H1 (cell line): Measurements from ENCODE around the gene UBL4A. TPM values are rescaled to one million over a fixed set of nuclear protein-coding genes. Genes with fewer than 3 reads are reported as not detected.

Experiments
- CTCF ChIA-PET: fragments of 300-600 bp; sonication (Branson Sonifier 250); formaldehyde crosslinking; loops from one replicate; lab custom pipeline; 2021; ENCODE audit not compliant: partially characterized antibody; lab: Charles Lee
- POLR2A ChIA-PET: fragments of 300-600 bp; sonication (Branson Sonifier 250); formaldehyde crosslinking; loops from one replicate; lab custom pipeline; 2021; ENCODE audit warnings: inconsistent platforms; ENCODE audit not compliant: partially characterized antibody; lab: Charles Lee
- DNase-seq, 2 experiments: peaks; one replicate each; pipeline versions ENCODE4 v3.0.0 to v3.0.0-alpha.2; 2010 to 2022; ENCODE audit warnings: low spot score in 2 of 2, low read depth in 1 of 2, mixed read lengths in 1 of 2
- FAIRE-seq: peaks from 2 replicates; lab custom pipeline; 2011; peaks lifted over from hg19 to GRCh38; lab: Jason Lieb, UNC
- H2AFZ ChIP-seq: 2 replicates; pipeline ENCODE4 v1.8.1; 2012; ENCODE audit warnings: low read length, inconsistent platforms
- H2AK5ac ChIP-seq: 2 replicates; pipeline ENCODE4 v1.6.1; 2013; ENCODE audit warnings: low read depth, low read length
- H2BK120ac ChIP-seq: replicated peaks from 2 replicates; pipeline ENCODE3; 2013; ENCODE audit warnings: low read depth, low read length, inconsistent platforms
- H2BK12ac ChIP-seq: 2 replicates; pipeline ENCODE4 v1.6.1; 2013; ENCODE audit warnings: low read depth, low read length
- H2BK15ac ChIP-seq: 2 replicates; pipeline ENCODE4 v1.6.1; 2013; ENCODE audit warnings: low read length
- H2BK20ac ChIP-seq: 2 replicates; pipeline ENCODE4 v1.6.1; 2013; ENCODE audit warnings: low read length
- H2BK5ac ChIP-seq: 2 replicates; pipeline ENCODE4 v1.6.1; 2013; ENCODE audit warnings: low read depth, low read length
- H3K14ac ChIP-seq: 2 replicates; pipeline ENCODE4 v1.6.1; 2013; ENCODE audit warnings: inconsistent platforms; ENCODE audit not compliant: insufficient read length
- H3K18ac ChIP-seq: 2 replicates; pipeline ENCODE4 v1.6.1; 2013; ENCODE audit warnings: low read length; ENCODE audit errors: extremely low read depth
- H3K23ac ChIP-seq: 2 replicates; pipeline ENCODE4 v1.6.1; 2013; ENCODE audit warnings: inconsistent platforms; ENCODE audit not compliant: insufficient read length
- H3K23me2 ChIP-seq: 2 replicates; pipeline ENCODE4 v1.6.1; 2013; ENCODE audit warnings: low read depth, low read length
- H3K27ac ChIP-seq: 2 replicates; pipeline ENCODE4 v1.6.1; 2011; ENCODE audit warnings: low read depth, low read length, inconsistent platforms
- H3K27me3 ChIP-seq, 4 experiments: replicated peaks in 1 of 4; 1 replicate in 1 of 4; 2 replicates in 3 of 4; pipeline versions ENCODE4 v1.6.1 to v1.8.1; 2011 to 2013; ENCODE audit warnings: low read length in 3 of 4, mild to moderate bottlenecking in 3 of 4, inconsistent platforms in 2 of 4, mixed read lengths in 2 of 4, moderate library complexity in 1 of 4; ENCODE audit not compliant: control insufficient read depth in 3 of 4, insufficient read depth in 3 of 4; ENCODE audit errors: extremely low read depth in 1 of 4
- H3K36me3 ChIP-seq, 4 experiments: 2 replicates each; pipeline versions ENCODE4 v1.6.1 to v1.8.1; 2011 to 2013; ENCODE audit warnings: mild to moderate bottlenecking in 4 of 4, low read length in 3 of 4, moderate library complexity in 2 of 4, control low read depth in 1 of 4, inconsistent platforms in 1 of 4; ENCODE audit not compliant: insufficient read depth in 4 of 4, control insufficient read depth in 2 of 4
- H3K4ac ChIP-seq: replicated peaks from 2 replicates; pipeline ENCODE3; 2013; ENCODE audit warnings: low read length, low read depth, mixed read lengths, inconsistent platforms; ENCODE audit not compliant: insufficient read length
- H3K4me1 ChIP-seq, 4 experiments: replicated peaks in 1 of 4; 1 replicate in 1 of 4; 2 replicates in 3 of 4; pipeline versions ENCODE4 v1.6.1 to v1.8.1; 2011 to 2013; ENCODE audit warnings: low read length in 3 of 4, inconsistent platforms in 2 of 4, mixed read lengths in 1 of 4; ENCODE audit not compliant: insufficient read depth in 4 of 4, control insufficient read depth in 3 of 4
- H3K4me2 ChIP-seq, 2 experiments: 2 replicates each; pipeline versions ENCODE4 v1.6.1 to v1.8.1; 2011 to 2013; ENCODE audit warnings: low read depth in 2 of 2, low read length in 2 of 2, control low read depth in 1 of 2, inconsistent platforms in 1 of 2, mild to moderate bottlenecking in 1 of 2; ENCODE audit not compliant: insufficient read depth in 1 of 2
- H3K4me3 ChIP-seq, 4 experiments: fragments of 200-600, 300-600 bp in 1 of 4; sonication (generic), shearing (Covaris generic), sonication (Bioruptor Twin) in 1 of 4; 2 replicates each; pipeline versions ENCODE4 v1.5.1 to v1.8.1; 2011 to 2016; ENCODE audit warnings: low read length in 4 of 4, low read depth in 3 of 4, control low read depth in 2 of 4, inconsistent platforms in 2 of 4, mild to moderate bottlenecking in 2 of 4, mixed read lengths in 1 of 4, moderate library complexity in 1 of 4; ENCODE audit not compliant: insufficient read depth in 2 of 4; ENCODE audit errors: extremely low read depth in 1 of 4
- H3K56ac ChIP-seq: replicated peaks from 2 replicates; pipeline ENCODE3; 2013; ENCODE audit warnings: low read depth, mild to moderate bottlenecking, mixed read lengths, low read length, inconsistent platforms; ENCODE audit not compliant: insufficient read length
- H3K79me1 ChIP-seq: 2 replicates; pipeline ENCODE4 v1.6.1; 2013; ENCODE audit warnings: low read depth, low read length, control low read depth
- H3K79me2 ChIP-seq, 2 experiments: 2 replicates each; pipeline versions ENCODE4 v1.6.1 to v1.8.1; 2012 to 2013; ENCODE audit warnings: low read length in 2 of 2, mild to moderate bottlenecking in 2 of 2, inconsistent platforms in 1 of 2; ENCODE audit not compliant: insufficient read depth in 2 of 2, control insufficient read depth in 1 of 2
- H3K9ac ChIP-seq, 4 experiments: replicated peaks in 1 of 4; 1 replicate in 1 of 4; 2 replicates in 3 of 4; pipeline versions ENCODE4 v1.6.1 to v1.8.1; 2011 to 2013; ENCODE audit warnings: low read depth in 3 of 4, low read length in 3 of 4, control low read depth in 2 of 4, mild to moderate bottlenecking in 2 of 4, moderate library complexity in 2 of 4, inconsistent platforms in 1 of 4; ENCODE audit errors: extremely low read depth in 1 of 4
- H3K9me3 ChIP-seq, 2 experiments: 2 replicates each; pipeline versions ENCODE4 v1.6.1 to v1.8.1; 2012 to 2013; ENCODE audit warnings: mild to moderate bottlenecking in 2 of 2, moderate library complexity in 2 of 2, control low read depth in 1 of 2, inconsistent platforms in 1 of 2, low read depth in 1 of 2, low read length in 1 of 2, mixed read lengths in 1 of 2; ENCODE audit not compliant: insufficient read depth in 2 of 2
- H4K20me1 ChIP-seq, 2 experiments: replicated peaks in 1 of 2; 2 replicates each; pipeline versions ENCODE3 to v1.8.1; 2011 to 2013; ENCODE audit warnings: inconsistent platforms in 2 of 2, low read length in 2 of 2, mild to moderate bottlenecking in 1 of 2; ENCODE audit not compliant: insufficient read depth in 2 of 2, control insufficient read depth in 1 of 2
- H4K5ac ChIP-seq: 2 replicates; pipeline ENCODE4 v1.6.1; 2013; ENCODE audit warnings: low read length, low read depth, mixed read lengths, inconsistent platforms; ENCODE audit not compliant: insufficient read length
- H4K8ac ChIP-seq: 2 replicates; pipeline ENCODE4 v1.8.0; 2013; ENCODE audit warnings: mild to moderate bottlenecking, moderate library complexity, low read length, inconsistent platforms; ENCODE audit not compliant: insufficient read depth; ENCODE audit errors: extremely low read depth
- H4K91ac ChIP-seq: replicated peaks from 2 replicates; pipeline ENCODE3; 2013; ENCODE audit warnings: low read length, mixed read lengths, inconsistent platforms; ENCODE audit not compliant: insufficient read length
- TAF1 ChIP-seq: IDR thresholded peaks from 2 replicates; pipeline ENCODE4 v1.6.1; 2011; ENCODE audit warnings: mild to moderate bottlenecking, low read depth, low read length
- TBP ChIP-seq: IDR thresholded peaks from 2 replicates; pipeline ENCODE4 v1.6.1; 2011; ENCODE audit warnings: low read depth, low read length, improper control_type of control experiment
- WGBS, 2 experiments: shearing (Covaris generic) in 1 of 2; methylation state at CpG; one replicate each; pipeline versions ENCODE4 v1.1.6 to v1.1.7; 2013 to 2015; ENCODE audit warnings: low lambda C conversion rate in 2 of 2, mixed read lengths in 2 of 2, inconsistent platforms in 1 of 2, low coverage in 1 of 2, missing lambda C conversion rate in 1 of 2; ENCODE audit not compliant: insufficient replicate concordance in 2 of 2, insufficient coverage in 1 of 2, insufficient read length in 1 of 2; ENCODE audit errors: extremely low coverage in 1 of 2, missing lambda C conversion rate in 1 of 2; 5-methylcytosine and 5-hydroxymethylcytosine counted together
- polyA plus RNA-seq, 7 experiments: library from polyadenylated mRNA; depleted of rRNA in 3 of 7; stranded (reverse) in 5 of 7; unstranded in 2 of 7; fragments of >200 nt in 5 of 7; fragments of 200-250 nt in 2 of 7; gene quantifications; 1 replicate in 5 of 7; 2 replicates in 1 of 7; 4 replicates in 1 of 7; pipeline versions ENCODE4 v1.2.1 to v1.2.3, GENCODE V29; 2011 to 2013; ENCODE audit warnings: missing spikeins in 2 of 7, mixed read lengths in 2 of 7
- total RNA-seq: library from RNA; stranded (reverse); fragmentation: NEBNext Ultra II Directional; extraction: Animal tissue kit (Norgen Biotek cat#: 25700); gene quantifications from 2 replicates; pipeline ENCODE4 v1.2.1, GENCODE V29; 2021
- TF ChIP-seq, protein P1 (sequence below), 3 experiments: IDR thresholded peaks; 1 replicate in 2 of 3; 2 replicates in 1 of 3; pipeline versions ENCODE4 v1.5.1 to v1.6.1; 2011; ENCODE audit warnings: low read length in 3 of 3, mild to moderate bottlenecking in 3 of 3, inconsistent platforms in 2 of 3, low read depth in 1 of 3, moderate library complexity in 1 of 3; ENCODE audit not compliant: insufficient read depth in 1 of 3; ENCODE audit errors: control extremely low read depth in 1 of 3

UBL4A gene
- total and polyA plus RNA-seq, 2 of the 8 experiments (the other 6 are each of a cell fraction or from before 2014, with no cell fraction given), result 23.1 to 31.7 TPM

- Histone ChIP-seq H3K14ac (no peak overlapping the region), H3K36me3 (no peaks in the 10 kb centered on the region; a peak in 1 of 8 replicates), H4K20me1 (no peaks in the 10 kb centered on the region), H3K4me2 (no peak overlapping the region), H2BK15ac (no peak overlapping the region), H4K8ac (no peak overlapping the region; the same call in 1 of the 2 replicates), H3K23ac (no peak overlapping the region), H2BK5ac (no peak overlapping the region), H2BK120ac (no peak overlapping the region), H3K9ac (no peak overlapping the region), H3K79me2 (no peaks in the 10 kb centered on the region), H3K4me1 (peaks cover 0 to 6% (median 0%) of the 10 kb centered on the region in 4 experiments; a peak in 1 of 7 replicates), H3K4me3 (no peak overlapping the region), H3K4ac (no peak overlapping the region), H3K9me3 (no peaks in the 10 kb centered on the region), H2BK20ac (no peak overlapping the region), H3K27me3 (no peaks in the 10 kb centered on the region), H3K56ac (no peak overlapping the region), H2BK12ac (no peak overlapping the region), H2AFZ (no peak overlapping the region), H2AK5ac (no peak overlapping the region), H3K23me2 (0 out of 2 replicates have a peak, but pooled peaks cover 3% of the 10 kb centered on the region), H3K79me1 (no peaks in the 10 kb centered on the region), H3K27ac (no peak overlapping the region), H4K5ac (no peak overlapping the region), H4K91ac (no peak overlapping the region), H3K18ac (no peak overlapping the region)
- 91% methylated on average over 4 of the region's 8 CpGs; no CpG with 5 or more reads in 1 of the 2 experiments for WGBS, 2 experiments
- ChIA-PET CTCF (interaction anchor here (0.7 kb wide), 1 partner anchor 34 kb away, joined by 3 read pairs; no protein-coding TSS in a partner anchor), POLR2A (interaction anchor here (0.7 to 1.9 kb wide), 6 partner anchors 10 to 304 kb away, joined by 3 to 6 read pairs (median 4); partner anchors contain the start of genes FAM50A, PLXNA3 and UBL4A)
- no peak for DNase-seq
- no peak for FAIRE-seq
- TF ChIP-seq, protein P1, sequence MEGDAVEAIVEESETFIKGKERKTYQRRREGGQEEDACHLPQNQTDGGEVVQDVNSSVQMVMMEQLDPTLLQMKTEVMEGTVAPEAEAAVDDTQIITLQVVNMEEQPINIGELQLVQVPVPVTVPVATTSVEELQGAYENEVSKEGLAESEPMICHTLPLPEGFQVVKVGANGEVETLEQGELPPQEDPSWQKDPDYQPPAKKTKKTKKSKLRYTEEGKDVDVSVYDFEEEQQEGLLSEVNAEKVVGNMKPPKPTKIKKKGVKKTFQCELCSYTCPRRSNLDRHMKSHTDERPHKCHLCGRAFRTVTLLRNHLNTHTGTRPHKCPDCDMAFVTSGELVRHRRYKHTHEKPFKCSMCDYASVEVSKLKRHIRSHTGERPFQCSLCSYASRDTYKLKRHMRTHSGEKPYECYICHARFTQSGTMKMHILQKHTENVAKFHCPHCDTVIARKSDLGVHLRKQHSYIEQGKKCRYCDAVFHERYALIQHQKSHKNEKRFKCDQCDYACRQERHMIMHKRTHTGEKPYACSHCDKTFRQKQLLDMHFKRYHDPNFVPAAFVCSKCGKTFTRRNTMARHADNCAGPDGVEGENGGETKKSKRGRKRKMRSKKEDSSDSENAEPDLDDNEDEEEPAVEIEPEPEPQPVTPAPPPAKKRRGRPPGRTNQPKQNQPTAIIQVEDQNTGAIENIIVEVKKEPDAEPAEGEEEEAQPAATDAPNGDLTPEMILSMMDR (IDR thresholded peaks at IDR 0.05; ENCODE audit: control extremely low read depth in 1 of 3, insufficient read depth in 1 of 3, low read depth in 1 of 3, low read length in 3 of 3), result no peak
- TF ChIP-seq TBP, result no peak
- no peak for TF ChIP-seq TAF1
These were observed 9.6 kb downstream of the UBL4A start for GRCh38 chrX:154476821-154477220.
